PC-3 (cell line): Measurements from ENCODE around the gene PPP2R5A.

ENCODE experiments used
- EZH2 ChIP-seq: fragments of 300-600 bp; sonication (generic); IDR thresholded peaks from one replicate; pipeline ENCODE4 v1.6.1; 2017; ENCODE audit warnings: antibody characterized with exemption, mild to moderate bottlenecking, low read length; ENCODE audit not compliant: unreplicated experiment
- EZH2phosphoT487 ChIP-seq: fragments of 300-600 bp; sonication (generic); IDR thresholded peaks from 2 replicates; pipeline ENCODE4 v1.6.1; 2018; ENCODE audit warnings: mild to moderate bottlenecking, antibody characterized with exemption, low read length, borderline replicate concordance
- TF ChIP-seq, protein P1 (sequence below): fragments of 300-600 bp; sonication (generic); conservative IDR thresholded peaks from 2 replicates; pipeline ENCODE4 v1.5.1; 2017; ENCODE audit warnings: antibody characterized with exemption, low read depth, mild to moderate bottlenecking, low read length

DNA sequence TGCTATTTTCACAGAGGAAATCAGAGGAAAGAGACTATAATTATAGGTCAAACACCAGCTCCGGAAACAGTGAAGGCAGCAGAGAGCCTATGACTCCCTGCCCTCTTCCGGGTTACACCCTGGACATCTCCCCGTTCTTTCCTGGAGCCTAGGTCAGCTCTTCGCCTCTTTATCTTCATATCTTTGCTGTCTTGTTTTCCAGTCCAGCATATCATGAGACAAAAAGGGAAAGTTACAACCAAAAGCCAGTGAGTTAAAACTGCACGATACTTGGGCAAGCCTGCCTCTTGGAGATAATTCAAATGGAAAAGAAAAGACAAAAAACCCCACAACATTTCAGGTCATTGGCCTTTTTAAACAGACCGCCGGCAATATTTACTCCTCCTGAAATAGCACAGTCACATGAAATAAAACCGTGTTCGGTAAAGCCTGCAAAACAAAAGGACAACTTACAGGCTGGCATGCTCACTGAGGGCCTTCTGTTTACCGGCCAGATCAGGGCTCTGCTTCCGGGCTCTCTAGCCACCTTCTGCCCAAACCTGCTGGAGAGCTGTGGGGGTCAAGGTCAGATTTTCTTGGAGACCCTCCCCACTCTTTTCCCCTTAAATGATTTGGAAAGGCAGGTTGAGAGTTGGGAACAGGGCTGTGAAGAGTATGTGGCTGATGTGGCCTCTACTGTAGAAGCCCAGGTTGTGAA, 42.8 kb upstream of the PPP2R5A start:
- no peak for TF ChIP-seq EZH2
- TF ChIP-seq, protein P1, sequence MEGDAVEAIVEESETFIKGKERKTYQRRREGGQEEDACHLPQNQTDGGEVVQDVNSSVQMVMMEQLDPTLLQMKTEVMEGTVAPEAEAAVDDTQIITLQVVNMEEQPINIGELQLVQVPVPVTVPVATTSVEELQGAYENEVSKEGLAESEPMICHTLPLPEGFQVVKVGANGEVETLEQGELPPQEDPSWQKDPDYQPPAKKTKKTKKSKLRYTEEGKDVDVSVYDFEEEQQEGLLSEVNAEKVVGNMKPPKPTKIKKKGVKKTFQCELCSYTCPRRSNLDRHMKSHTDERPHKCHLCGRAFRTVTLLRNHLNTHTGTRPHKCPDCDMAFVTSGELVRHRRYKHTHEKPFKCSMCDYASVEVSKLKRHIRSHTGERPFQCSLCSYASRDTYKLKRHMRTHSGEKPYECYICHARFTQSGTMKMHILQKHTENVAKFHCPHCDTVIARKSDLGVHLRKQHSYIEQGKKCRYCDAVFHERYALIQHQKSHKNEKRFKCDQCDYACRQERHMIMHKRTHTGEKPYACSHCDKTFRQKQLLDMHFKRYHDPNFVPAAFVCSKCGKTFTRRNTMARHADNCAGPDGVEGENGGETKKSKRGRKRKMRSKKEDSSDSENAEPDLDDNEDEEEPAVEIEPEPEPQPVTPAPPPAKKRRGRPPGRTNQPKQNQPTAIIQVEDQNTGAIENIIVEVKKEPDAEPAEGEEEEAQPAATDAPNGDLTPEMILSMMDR, result no peak
- TF ChIP-seq EZH2phosphoT487, result no peak
